B cell (primary cell): Measurements from ENCODE around the gene CXCL12.

Experiments used
- EZH2 ChIP-seq: IDR thresholded peaks from 2 replicates; pipeline ENCODE4 v1.6.1; 2012; ENCODE audit warnings: borderline replicate concordance, low read depth, mild to moderate bottlenecking, moderate library complexity, low read length; ENCODE audit not compliant: insufficient read depth, poor library complexity, severe bottlenecking
- TF ChIP-seq, protein P1 (sequence below): fragments of 200-600 bp; IDR thresholded peaks from one replicate; pipeline ENCODE4 v1.8.0; 2022; ENCODE audit warnings: antibody characterized with exemption, mild to moderate bottlenecking

GRCh38 chr10:44413416-44413815 is 28.5 kb upstream of the CXCL12 start:
- TF ChIP-seq, protein P1, sequence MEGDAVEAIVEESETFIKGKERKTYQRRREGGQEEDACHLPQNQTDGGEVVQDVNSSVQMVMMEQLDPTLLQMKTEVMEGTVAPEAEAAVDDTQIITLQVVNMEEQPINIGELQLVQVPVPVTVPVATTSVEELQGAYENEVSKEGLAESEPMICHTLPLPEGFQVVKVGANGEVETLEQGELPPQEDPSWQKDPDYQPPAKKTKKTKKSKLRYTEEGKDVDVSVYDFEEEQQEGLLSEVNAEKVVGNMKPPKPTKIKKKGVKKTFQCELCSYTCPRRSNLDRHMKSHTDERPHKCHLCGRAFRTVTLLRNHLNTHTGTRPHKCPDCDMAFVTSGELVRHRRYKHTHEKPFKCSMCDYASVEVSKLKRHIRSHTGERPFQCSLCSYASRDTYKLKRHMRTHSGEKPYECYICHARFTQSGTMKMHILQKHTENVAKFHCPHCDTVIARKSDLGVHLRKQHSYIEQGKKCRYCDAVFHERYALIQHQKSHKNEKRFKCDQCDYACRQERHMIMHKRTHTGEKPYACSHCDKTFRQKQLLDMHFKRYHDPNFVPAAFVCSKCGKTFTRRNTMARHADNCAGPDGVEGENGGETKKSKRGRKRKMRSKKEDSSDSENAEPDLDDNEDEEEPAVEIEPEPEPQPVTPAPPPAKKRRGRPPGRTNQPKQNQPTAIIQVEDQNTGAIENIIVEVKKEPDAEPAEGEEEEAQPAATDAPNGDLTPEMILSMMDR, result no peak
- no peak for TF ChIP-seq EZH2
